Measurements from ENCODE around the gene PPIA.
"Not testable (repeated sequence)": the region's sequence is repeated elsewhere in the genome, so short reads cannot be mapped to it uniquely, and the experiment has no call there.

- not testable (repeated sequence) for TF ChIP-seq EZH2 (IDR thresholded peaks at IDR 0.05; ENCODE audit: borderline replicate concordance, low read depth, low read length, severe bottlenecking); CTCF (IDR thresholded peaks at IDR 0.05; ENCODE audit: borderline replicate concordance, extremely low read depth, low read length, poor library complexity, severe bottlenecking)
Observed at GRCh38 chr7:44842675-44843074, 46.2 kb downstream of the PPIA start.
